ENCODE data around the gene PODXL.
"Not testable (repeated sequence)": the region's sequence is repeated elsewhere in the genome, so short reads cannot be mapped to it uniquely, and the experiment has no call there.

Gene PODXL

DNA sequence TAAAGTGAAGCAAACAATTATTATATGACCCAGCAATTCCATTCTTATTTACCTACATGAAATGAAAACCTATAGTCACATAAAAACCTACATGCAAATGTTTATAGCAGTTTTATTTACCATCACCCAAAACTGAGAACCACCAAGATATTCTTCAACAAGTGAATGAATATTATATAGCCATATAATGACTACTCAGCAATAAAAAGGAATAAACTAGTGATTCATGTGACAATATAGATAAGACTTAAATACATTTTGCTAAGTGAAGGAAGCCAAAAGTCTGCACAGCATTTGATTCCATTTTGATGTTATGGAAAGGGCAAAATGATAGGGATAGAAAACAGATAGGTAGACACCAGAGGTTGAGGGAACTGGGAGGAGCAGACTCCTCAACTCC lies 31.7 kb downstream of the PODXL start:
- Mint-ChIP-seq H3K36me3 (ENCODE audit: insufficient read depth) (peaks cover 9% of the 10 kb centered on the region), H3K4me3 (no peak overlapping the region), H3K27ac (no peak overlapping the region), H3K9me3 (no peaks in the 10 kb centered on the region), H3K27me3 (peaks cover 0 to 7% of the 10 kb centered on the region in 2 donors), H3K4me1 (ENCODE audit: low read depth in 2 of 2) (peaks cover 10 to 11% of the 10 kb centered on the region in 2 donors)
- DNase-seq, result no peak
- ATAC-seq (replicated peaks), result no peak

- peaks cover 0 to 7% of the 10 kb centered on the region in 2 donors for H3K27me3 Mint-ChIP-seq
- H3K4me1 Mint-ChIP-seq (ENCODE audit: low read depth in 2 of 2), result peaks cover 10 to 11% of the 10 kb centered on the region in 2 donors
- H3K4me3 Mint-ChIP-seq, result no peak overlapping the region
- ATAC-seq (replicated peaks), result no peak
- H3K36me3 Mint-ChIP-seq (ENCODE audit: insufficient read depth), result peaks cover 9% of the 10 kb centered on the region
- no peak for DNase-seq
- H3K9me3 Mint-ChIP-seq, result no peaks in the 10 kb centered on the region
- H3K27ac Mint-ChIP-seq, result no peak overlapping the region
Observed at GRCh38 chr7:131524115-131524514, 32.3 kb downstream of the PODXL start.

DNA sequence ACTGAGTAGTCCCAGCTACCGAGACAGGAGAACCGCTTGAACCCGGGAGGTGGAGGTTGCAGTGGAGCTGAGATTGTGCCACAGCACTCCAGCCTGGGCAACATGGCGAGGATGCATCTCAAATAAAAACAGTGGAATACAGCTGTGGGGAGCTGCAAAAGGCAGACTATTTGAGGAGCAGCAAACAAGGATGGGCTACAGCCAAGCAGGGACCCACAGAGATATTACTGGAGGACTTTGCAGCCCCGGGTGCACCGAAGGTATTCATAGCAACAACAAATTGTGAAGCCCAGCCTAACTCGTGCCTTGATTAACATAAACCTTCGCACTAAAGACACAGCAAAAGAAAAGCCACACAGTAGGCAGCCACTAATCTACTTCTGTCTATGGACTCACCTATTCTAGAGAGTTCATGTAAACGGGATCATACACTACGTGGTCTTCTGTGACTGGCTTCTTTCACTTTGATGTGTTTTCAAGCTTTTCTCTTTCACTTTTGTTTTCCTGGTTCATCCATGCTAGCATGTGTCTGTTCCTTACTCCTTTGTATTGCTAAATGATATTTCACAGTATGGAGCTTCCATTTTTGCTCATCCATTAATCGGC lies 34.0 kb downstream of the PODXL start:
- Mint-ChIP-seq H3K4me1 (ENCODE audit: low read depth in 2 of 2) (peaks cover 10 to 11% of the 10 kb centered on the region in 2 donors), H3K27me3 (no peaks in the 10 kb centered on the region), H3K9me3 (no peaks in the 10 kb centered on the region), H3K27ac (peak overlapping the region; percentile 9 to 82), H3K4me3 (peak overlapping the region; percentile 61 to 72), H3K36me3 (ENCODE audit: insufficient read depth) (peaks cover 9% of the 10 kb centered on the region)
- DNase-seq (no peak), ATAC-seq (replicated peaks) (peak; percentile 65)

DNA sequence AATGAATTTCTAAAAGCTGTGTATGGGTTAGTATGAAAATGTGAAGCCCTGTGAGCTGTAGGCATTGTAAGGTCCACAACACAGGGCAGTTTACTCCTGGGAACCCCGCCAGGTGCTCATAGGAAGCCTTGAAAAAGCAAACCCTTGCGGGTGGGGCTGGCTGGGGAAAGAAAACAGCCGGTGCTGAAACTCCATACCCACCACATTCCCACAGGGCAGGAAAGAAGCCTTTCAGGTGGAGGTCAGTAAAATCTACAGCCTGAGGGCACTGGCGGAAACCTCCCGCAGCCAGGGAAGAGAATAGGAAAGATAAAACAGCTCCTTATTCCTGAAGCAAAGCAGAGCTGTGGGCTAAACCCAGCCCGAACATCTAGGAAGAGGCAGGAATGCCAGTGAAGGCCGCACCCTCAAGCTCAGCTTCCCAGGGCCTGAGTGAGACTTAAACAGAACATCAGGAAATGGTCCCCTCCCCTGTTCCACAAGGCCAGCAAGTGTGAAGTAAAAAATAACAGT lies 34.7 kb downstream of the PODXL start:
- DNase-seq, result no peak

DNA sequence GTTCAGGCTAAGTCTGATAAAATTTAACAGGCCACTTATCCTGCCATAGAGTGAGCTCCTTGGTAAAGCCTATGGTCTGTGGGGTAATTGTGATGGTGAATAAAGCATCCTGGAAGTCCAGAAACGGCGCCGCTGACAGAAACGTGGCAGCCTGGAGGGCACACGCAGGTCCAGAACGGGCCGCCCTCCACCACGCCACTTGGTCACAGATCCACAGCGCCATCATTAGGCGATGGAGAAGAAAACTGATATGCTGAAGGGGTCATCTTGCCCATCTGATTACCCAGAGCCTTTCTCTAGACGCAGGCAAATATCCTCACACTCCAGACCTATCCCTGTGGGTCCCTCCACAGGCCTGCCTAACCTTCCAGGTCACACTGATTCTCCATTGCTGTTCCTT lies 37.8 kb downstream of the PODXL start:
- Mint-ChIP-seq H3K27me3 (no peaks in the 10 kb centered on the region), H3K36me3 (ENCODE audit: insufficient read depth) (peaks cover 6% of the 10 kb centered on the region), H3K4me1 (ENCODE audit: low read depth in 2 of 2) (peaks cover 11% of the 10 kb centered on the region in 2 donors), H3K27ac (no peak overlapping the region), H3K4me3 (no peak overlapping the region), H3K9me3 (no peaks in the 10 kb centered on the region)
- ATAC-seq (replicated peaks), result no peak
- DNase-seq, result no peak

More for the DNA sequence above, 34.7 kb downstream of the PODXL start:
- Mint-ChIP-seq H3K4me3 (peak overlapping the region in 1 of 2 donors; percentile 61), H3K27ac (peak overlapping the region in 1 of 2 donors; percentile 82), H3K9me3 (no peaks in the 10 kb centered on the region), H3K4me1 (ENCODE audit: low read depth in 2 of 2) (peaks cover 10 to 11% of the 10 kb centered on the region in 2 donors), H3K27me3 (no peaks in the 10 kb centered on the region), H3K36me3 (ENCODE audit: insufficient read depth) (peaks cover 9% of the 10 kb centered on the region)
- ATAC-seq (replicated peaks), result no peak

DNA sequence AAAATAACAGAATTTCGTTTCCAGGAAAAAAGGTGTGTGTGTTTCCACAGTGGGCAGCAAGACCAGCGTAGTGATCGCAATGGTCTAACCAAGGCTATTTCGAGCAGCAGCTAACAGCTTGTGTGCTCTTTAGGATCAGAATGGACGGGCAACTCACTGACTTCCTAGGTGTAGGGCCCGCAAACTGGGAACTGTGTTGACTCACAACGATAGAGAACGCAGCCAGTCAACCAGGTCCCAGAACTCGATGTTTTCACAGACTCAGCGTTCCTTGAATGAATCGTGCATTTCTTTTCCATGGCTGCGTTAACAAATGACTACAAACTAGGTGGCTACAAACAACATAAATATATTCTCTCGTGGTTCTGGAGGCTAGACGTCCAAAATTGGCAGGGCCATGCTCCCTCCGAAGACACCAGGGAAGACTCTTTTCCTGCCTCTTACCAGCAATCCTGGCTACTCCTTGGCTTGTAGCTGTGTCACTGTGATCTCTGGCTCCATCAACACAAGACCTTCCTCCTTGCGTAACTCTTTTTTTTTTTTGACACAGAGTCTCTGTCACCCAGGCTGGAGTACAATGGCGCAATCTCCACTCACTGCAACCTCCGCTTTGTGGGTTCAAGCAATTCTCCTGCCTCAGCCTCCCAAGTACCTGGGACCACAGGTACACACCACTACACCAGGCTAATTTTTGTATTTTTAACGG lies 39.1 kb downstream of the PODXL start:
- H3K9me3 Mint-ChIP-seq, result no peaks in the 10 kb centered on the region
- ATAC-seq (replicated peaks) (no peak), DNase-seq (no peak)
- no peak overlapping the region for H3K4me3 Mint-ChIP-seq
- H3K27ac Mint-ChIP-seq, result no peak overlapping the region
- no peaks in the 10 kb centered on the region for H3K27me3 Mint-ChIP-seq
- H3K36me3 Mint-ChIP-seq (ENCODE audit: insufficient read depth), result peaks cover 3% of the 10 kb centered on the region
- peaks cover 11 to 12% of the 10 kb centered on the region in 2 donors for H3K4me1 Mint-ChIP-seq (ENCODE audit: low read depth in 2 of 2)

DNA sequence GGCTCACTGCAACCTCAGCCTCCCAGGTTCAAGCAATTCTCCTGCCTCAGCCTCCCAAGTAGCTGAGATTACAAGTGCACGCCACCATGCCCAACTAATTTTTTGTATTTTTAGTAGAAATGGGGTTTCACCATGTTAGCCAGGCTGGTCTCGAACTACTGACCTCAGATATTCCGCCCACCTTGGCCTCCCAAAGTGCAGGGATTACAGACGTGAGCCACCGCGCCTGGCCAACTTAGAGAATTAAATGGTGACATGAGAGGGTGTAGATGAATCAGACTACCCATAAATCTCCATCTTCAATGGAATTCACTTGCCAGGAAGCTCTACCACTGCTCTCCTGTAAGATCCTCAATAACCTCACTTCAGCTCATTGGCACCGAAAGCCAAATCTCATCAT lies 41.0 kb downstream of the PODXL start:
- ATAC-seq (replicated peaks), result not testable (repeated sequence)

GRCh38 chr7:131513245-131514061 lies 43.0 kb downstream of the PODXL start:
- H3K4me1 Mint-ChIP-seq (ENCODE audit: low read depth in 2 of 2), result peaks cover 11 to 13% of the 10 kb centered on the region in 2 donors
- no peaks in the 10 kb centered on the region for H3K9me3 Mint-ChIP-seq
- peaks cover 6 to 9% of the 10 kb centered on the region in 2 donors for H3K27me3 Mint-ChIP-seq
- H3K4me3 Mint-ChIP-seq, result peak overlapping the region; percentile 13 to 18
- no peaks in the 10 kb centered on the region for H3K36me3 Mint-ChIP-seq (ENCODE audit: insufficient read depth)
- ATAC-seq (replicated peaks), result peak; percentile 99
- peak; percentile 68 to 76 (median 73) for DNase-seq
- H3K27ac Mint-ChIP-seq, result peak overlapping the region in 1 of 2 donors; percentile 16

More for the DNA sequence above, 41.0 kb downstream of the PODXL start:
- not testable (repeated sequence) for H3K36me3 Mint-ChIP-seq (ENCODE audit: insufficient read depth); DNase-seq; H3K4me3 Mint-ChIP-seq; H3K9me3 Mint-ChIP-seq; H3K27ac Mint-ChIP-seq; H3K27me3 Mint-ChIP-seq
- H3K4me1 Mint-ChIP-seq (ENCODE audit: low read depth in 2 of 2), result peaks cover 8 to 13% of the 10 kb centered on the region in 2 donors

DNA sequence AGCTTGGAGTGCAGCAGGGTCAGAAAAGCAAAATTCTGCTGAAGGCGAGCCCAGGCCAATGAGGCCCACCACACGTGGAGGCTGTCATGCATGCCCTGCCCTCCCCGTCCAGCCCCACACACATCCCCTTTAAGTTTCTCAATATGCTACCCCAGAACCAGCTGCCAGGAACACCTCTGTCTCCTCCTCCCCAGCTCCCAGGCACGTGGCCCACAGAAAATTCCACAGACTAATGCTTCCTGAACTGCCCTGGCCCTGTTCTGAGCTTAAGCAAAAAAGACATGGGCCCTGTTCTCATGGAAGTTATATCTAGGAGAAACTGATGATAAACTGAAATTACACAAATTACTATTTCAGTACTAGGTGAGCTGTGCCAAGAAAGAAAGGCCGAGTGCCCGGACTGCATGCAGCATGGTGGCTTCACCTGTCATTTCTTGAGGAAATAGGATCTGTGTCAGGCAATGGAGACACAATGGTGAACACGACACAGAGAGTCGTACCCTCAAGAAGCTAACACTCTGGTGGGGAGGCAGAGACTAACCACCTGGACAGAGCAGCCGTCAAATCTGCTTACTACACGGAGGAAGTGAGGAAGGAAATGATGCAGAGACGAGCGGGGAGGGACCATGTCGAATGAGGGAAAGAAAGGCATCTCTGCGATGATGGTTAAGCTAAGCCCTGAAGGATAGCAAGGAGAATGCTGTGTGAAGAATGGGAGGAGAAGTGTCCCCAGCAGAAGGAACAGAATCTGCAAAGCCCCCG lies 44.5 kb downstream of the PODXL start:
- H3K27me3 Mint-ChIP-seq, result peaks cover 6 to 15% of the 10 kb centered on the region in 2 donors
- H3K36me3 Mint-ChIP-seq (ENCODE audit: insufficient read depth), result no peaks in the 10 kb centered on the region
- peaks cover 20 to 22% of the 10 kb centered on the region in 2 donors for H3K4me1 Mint-ChIP-seq (ENCODE audit: low read depth in 2 of 2)
- no peak overlapping the region for H3K27ac Mint-ChIP-seq
- DNase-seq (no peak), ATAC-seq (replicated peaks) (no peak)
- no peaks in the 10 kb centered on the region for H3K9me3 Mint-ChIP-seq
- no peak overlapping the region for H3K4me3 Mint-ChIP-seq

GRCh38 chr7:131511071-131511470 lies 45.4 kb downstream of the PODXL start:
- Mint-ChIP-seq H3K9me3 (no peaks in the 10 kb centered on the region), H3K36me3 (ENCODE audit: insufficient read depth) (no peaks in the 10 kb centered on the region), H3K4me1 (ENCODE audit: low read depth in 2 of 2) (peaks cover 20 to 22% of the 10 kb centered on the region in 2 donors), H3K27ac (no peak overlapping the region), H3K4me3 (no peak overlapping the region), H3K27me3 (peaks cover 6 to 15% of the 10 kb centered on the region in 2 donors)
- DNase-seq (no peak), ATAC-seq (replicated peaks) (no peak)

DNA sequence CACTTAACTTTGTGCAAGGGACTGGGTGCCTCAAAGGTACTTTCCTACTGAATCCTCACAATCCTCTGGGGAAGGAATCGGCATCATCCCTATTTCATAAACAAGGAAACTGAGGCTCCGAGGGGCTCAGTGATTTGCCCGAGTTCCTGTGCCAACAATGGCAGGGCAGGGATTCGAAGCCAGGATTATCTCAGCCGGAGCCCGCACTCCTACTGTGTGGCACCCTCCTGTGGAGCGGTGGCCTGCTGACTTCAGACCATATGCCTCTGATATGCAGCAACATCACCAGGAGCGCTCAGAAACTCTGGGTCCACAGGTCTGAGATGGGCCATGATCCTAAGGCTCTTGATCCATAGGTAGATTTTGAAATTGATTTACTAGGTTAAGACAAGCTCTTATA lies 46.6 kb downstream of the PODXL start:
- peaks cover 20 to 22% of the 10 kb centered on the region in 2 donors for H3K4me1 Mint-ChIP-seq (ENCODE audit: low read depth in 2 of 2)
- DNase-seq (no peak), ATAC-seq (replicated peaks) (no peak)
- no peaks in the 10 kb centered on the region for H3K9me3 Mint-ChIP-seq
- peaks cover 6 to 15% of the 10 kb centered on the region in 2 donors for H3K27me3 Mint-ChIP-seq
- no peak overlapping the region for H3K27ac Mint-ChIP-seq
- H3K4me3 Mint-ChIP-seq, result no peak overlapping the region
- no peaks in the 10 kb centered on the region for H3K36me3 Mint-ChIP-seq (ENCODE audit: insufficient read depth)

- no peaks in the 10 kb centered on the region for H3K36me3 Mint-ChIP-seq (ENCODE audit: insufficient read depth)
- H3K27me3 Mint-ChIP-seq, result peaks cover 6 to 15% of the 10 kb centered on the region in 2 donors
- DNase-seq, result no peak
- no peak overlapping the region for H3K4me3 Mint-ChIP-seq
- peaks cover 20 to 22% of the 10 kb centered on the region in 2 donors for H3K4me1 Mint-ChIP-seq (ENCODE audit: low read depth in 2 of 2)
- no peaks in the 10 kb centered on the region for H3K9me3 Mint-ChIP-seq
- H3K27ac Mint-ChIP-seq, result no peak overlapping the region
- no peak for ATAC-seq (replicated peaks)
Observed at GRCh38 chr7:131508754-131509486, 47.5 kb downstream of the PODXL start.
